Amygdala (tissue), 56 donors: ENCODE data around the gene OR2K2.
"Not testable (repeated sequence)": the region's sequence is repeated elsewhere in the genome, so short reads cannot be mapped to it uniquely, and the experiment has no call there.

Experiments used
- DNase-seq, 56 donors: peaks; one replicate each; lab custom pipeline; 2025; lab: John Stamatoyannopoulos, UW

Gene OR2K2, protein sequence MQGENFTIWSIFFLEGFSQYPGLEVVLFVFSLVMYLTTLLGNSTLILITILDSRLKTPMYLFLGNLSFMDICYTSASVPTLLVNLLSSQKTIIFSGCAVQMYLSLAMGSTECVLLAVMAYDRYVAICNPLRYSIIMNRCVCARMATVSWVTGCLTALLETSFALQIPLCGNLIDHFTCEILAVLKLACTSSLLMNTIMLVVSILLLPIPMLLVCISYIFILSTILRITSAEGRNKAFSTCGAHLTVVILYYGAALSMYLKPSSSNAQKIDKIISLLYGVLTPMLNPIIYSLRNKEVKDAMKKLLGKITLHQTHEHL

DNA sequence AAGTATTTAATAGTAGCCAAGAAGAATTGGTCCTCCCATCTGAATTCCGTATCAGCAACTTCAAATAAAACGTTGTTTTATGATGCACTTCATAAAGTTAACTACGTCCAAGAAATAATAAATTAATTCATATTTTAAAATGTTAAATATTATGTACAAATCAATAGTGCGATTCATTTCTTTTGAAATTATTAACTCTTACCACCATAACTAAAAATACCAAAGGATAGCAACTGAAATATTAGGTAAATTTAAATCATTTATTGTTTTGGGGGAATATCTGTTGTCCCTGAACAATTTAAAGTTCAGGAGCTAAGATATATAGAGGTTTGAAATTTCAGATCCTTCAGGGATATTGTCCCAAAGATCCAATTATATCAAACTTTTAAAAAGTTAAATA, at the start of gene OR2K2:
Gene OR2K2, minus strand, starts transcription at position 101 of the 400 bp plus-strand sequence. CDS start 1,791 bp downstream, outside the sequence.
- DNase-seq, result no peak

DNA sequence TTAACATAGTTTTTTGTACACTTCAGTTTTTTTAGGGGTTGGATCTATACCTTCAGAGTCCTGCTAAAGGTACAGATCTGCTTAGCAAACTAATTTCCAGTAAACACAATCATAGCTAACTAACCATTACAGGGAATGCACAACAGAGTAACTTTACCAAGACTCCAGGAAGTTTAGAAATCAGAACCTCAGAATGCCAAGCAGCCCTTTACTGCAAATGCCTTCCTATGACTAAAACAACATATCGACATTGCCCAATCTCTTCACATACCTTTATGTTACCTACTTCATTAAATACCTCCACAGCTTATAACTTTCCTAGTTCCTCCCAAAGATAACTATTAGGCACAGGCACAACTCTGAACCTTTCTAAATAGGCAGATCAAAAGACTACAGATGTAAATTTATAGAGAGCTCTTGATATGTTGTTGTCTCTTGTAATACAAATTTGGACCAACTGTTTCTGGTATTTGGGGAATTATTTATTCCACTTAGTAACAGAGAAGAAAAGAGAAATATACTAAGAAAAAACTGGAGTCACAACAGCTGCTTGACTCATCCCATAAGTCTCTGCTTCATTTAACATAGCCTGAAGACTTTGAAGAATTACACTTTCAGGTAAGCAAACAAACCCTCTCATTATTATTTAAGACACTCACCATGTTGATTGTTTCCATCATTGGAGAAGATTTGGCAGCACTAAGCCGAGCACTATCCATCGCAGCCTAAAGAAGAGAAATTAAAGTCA, 46.0 kb upstream of the OR2K2 start:
- DNase-seq, result no peak

DNA sequence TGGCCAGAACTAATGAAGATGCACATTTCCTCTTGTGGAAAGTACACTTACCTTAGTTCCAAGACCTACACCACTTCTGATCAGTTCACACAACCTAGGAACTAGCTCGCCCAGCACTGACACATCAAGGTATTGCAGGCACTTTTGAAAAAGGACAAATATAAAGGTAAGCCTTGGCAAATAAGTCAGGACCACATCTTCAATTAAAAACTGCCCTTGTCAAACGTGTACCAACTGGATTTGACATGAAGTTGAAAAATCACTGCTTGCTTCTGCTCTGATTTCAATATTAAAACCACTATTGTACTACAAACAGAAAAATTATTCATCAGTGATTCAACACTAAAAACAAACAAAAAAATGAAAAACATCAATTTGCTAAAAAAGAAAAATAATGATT, 45.0 kb upstream of the OR2K2 start:
- DNase-seq, result no peak

DNA sequence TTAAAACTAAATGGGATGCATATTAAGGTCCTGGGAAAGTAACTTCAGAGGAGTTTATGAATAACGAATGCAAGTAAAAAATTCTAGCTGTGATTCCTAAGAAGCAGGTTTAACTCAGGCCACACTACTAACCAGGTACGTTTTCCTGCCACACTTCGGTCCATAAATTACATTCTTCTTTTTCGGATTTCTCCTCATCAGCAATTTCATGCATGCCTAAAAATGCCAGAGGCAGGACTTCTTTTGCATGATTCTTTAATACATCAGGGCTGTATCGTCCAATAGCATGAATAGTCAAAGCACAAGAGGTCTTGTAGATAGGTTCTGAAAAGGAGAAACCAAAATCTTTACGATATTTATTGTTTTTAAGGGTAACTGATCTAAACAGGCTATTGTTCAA, 42.3 kb upstream of the OR2K2 start:
- DNase-seq, result no peak

DNA sequence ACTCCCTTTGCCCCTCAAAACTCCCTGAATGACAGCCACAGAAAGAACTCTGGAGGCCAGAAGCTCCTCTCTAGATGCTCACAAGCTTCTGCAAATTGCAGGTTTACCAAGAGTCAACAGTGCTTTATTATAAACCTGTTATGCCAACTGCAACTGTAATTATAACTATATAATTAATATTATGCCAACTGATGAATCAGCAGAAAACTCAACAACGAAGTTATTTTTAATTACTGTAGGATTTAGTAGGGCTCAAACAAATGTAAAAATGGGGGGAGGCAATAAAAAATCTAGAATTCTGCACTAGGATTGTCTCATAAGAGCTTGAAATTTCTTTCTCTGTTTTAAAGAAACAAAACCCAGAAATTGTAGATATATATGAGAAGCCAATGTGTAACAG, 37.0 kb upstream of the OR2K2 start:
- DNase-seq, result no peak

DNA sequence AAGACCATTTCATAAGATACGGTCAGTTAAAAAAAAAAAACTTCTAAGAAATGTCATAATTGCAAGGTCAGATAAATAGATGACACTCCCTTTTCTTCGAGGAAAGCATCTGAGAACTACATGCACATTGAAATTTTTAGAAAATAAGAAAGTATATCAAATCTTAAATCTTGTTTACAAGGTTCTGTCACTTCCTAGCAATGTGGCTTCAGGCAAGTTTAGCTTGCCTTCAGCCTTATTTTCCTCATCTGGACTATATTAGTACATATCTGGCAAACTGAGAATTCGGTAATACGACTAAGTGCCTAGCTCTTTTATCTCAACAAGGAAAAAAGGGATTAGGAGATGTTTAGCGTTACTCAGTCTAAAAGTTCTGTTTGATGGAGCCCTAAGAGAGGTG, 32.5 kb upstream of the OR2K2 start:
- DNase-seq, result no peak

DNA sequence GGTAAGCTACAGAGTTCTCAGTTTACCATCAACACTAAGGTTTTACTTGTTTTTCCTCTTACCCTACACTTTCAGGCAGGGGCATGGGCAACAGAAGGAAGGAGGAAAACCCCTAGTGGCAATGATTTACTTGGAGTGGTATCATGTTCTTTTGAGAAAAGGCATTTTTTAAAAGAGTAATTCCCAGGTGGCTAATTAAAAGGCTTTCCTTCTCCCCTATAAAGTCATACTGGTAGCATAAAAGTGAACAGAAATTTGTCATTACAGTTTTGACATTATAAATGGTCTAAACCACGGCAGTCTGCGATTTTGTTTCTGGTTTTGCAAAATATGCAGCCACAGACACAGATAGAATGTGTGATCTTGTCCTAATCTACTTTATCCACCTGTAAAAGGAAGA, 30.9 kb upstream of the OR2K2 start:
- DNase-seq, result no peak

DNA sequence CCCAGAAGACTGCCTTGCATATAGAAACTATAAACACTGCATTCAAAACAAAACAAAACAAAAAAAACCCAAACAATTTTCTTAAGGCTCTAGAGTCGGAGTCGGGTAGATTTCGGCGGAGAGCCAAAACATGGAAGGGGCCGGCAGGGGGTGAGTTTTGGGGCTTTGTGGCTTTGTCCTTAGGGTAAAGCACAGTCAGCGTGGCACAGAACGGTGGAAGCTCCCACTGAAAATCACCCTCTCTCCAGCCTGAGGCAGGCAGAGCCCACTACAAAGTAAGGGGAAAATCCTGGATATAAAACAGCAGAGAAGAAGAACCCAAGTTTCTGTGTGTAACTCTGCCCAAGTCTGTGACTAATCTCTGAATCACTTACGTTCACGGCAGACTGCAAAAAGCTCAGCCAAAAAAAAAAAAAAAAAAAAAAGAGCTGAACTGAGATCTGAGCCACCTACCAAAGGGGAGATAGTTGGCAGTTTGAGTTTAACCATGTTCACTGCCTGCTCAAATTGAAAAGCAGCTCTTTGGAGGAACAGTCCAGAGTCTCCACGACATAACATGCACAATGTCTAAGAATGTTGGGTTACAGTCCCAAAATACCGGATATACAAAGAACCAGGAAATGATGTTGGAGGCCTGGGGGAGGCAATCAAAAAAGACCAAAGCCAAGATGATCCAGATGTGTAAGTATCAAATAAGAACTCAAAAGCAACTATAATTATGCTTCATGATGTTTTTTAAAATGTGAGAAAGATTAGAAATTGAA, 26.6 kb upstream of the OR2K2 start:
- no peak for DNase-seq

DNA sequence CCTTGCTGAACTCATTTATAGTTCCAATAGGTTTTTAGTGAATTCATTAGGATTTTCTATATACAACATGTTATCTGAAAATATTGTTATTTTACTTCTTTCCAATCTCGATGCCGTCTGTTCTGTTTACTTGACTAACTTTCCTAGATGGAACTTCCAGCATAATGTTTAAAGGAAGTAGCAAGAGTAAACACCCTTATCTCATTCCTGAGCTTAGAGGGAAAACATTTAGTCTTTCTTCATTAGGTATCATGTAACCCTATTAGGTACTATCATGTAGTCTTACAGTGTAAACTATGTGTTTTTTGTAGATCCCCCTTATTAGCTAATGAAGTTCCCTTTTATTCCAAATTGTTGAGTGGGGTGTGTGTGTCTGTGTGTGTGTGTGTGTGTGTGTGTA, 22.5 kb upstream of the OR2K2 start:
- no peak for DNase-seq

DNA sequence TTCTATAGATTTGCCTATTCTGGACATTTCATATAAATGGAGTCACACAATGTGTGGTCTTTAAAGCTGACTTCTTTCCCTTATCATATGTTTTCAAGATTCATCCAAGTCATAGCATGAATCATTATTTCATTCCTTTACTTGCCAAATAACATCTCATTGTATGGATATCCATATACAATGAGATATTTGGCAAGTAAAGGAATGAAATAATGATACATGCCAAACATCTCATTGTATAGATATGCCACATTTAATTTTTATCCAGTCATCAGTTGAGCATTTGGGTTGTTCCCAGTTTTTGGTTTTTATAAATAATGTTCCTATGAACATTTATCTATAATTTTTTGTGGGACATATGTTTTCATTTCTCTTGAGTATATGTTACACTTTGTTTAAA, 20.5 kb upstream of the OR2K2 start:
- DNase-seq, result no peak

DNA sequence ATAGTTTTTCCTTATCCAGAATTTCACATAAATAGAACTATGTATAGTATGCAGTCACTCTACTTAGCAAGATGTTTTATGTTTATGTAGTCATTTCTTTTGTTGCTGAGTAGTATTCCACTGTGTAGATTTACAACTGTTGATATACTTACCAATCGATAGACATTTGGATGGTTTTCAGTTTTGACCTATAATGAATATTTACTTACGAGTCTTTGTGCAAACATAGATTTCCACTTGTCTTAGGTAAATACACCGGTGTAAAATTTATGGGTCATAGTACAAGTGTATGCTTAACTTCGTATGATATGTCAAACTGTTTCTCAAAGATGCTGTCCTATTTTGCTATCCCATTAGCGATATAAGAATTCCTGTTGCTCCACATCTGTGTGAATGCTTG, 19.7 kb upstream of the OR2K2 start:
- DNase-seq, result no peak

DNA sequence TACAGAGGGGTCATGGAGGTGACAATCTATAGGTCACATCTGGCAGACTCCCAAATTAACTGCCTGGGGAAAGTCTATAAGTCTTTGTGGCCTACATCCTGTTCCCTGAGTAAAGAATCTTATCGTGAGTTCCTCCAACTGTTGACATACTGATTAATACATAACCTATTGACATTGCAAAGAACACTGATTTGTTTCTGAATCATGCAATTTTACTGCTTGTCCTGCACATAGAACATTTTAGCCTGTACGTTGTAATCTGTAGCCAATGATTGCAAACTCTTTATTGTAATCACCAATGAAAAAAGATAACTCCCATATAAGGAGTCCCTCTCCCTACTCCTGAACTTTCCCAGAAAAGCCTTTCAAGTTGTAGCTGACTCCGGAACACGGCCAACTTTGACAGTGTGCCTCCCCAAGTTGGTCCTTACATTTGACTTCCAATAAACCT, 18.8 kb upstream of the OR2K2 start:
- no peak for DNase-seq

DNA sequence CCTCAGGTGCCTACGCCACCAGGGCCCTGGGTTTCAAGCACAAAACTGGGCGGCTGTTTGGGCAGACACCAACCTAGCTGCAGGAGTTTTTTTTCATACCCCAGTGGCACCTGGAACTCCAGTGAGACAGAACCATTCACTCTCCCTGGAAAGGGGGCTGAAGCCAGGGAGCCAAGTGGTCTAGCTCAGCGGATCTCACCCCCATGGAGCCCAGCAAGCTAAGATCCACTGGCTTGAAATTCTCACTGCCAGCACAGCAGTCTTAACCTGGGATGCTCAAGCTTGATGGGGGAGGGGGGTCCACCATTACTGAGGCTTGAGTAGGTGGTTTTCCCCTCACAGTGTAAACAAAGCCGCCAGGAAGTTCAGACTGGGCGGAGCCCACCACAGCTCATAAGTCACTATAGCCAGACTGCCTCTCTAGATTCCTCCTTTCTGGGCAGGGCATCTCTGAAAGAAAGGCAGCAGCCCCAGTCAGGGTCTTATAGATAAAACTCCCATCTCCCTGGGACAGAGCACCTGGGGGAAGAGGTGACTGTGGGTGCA, 4.4 kb upstream of the OR2K2 start:
- not testable (repeated sequence) for DNase-seq

DNA sequence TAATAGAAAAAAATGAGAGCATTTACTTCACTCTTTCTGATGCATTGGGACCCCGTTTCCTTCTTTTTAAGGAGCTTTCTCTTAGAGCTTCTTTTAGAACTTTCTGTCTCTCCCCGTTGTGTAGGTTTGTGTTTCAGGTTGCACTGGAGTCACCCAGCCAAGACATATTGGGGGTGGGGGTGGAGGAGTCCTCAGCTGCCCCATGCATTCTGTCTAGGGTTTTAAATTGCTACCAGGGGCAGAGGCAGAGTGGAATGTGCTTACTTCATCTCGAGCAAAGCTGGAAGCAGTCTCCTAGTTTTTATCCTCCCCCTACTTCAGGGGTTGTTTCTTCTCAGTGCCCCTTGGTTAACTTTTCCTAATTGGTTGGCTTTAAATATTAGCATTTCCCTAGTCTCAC, 9.4 kb downstream of the OR2K2 start:
- no peak for DNase-seq

DNA sequence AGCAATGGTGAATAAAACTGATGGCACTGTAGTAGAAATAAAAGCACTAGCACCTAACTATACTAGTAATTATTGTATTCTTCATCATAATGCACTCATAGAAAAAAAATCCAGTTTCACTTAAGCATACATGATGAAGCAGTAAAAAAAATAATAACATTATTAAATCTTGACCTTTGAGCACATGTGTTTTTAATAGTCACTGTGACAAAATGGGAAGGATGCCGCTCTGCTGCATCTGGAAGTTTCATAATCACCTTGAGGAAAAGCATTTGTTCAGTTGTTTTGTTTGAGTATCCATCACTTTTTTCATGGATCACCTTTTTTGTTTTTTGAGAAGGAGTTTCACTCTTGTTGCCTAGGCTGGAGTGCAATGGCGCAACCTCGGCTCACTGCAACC, 13.2 kb downstream of the OR2K2 start:
- DNase-seq, result no peak

DNA sequence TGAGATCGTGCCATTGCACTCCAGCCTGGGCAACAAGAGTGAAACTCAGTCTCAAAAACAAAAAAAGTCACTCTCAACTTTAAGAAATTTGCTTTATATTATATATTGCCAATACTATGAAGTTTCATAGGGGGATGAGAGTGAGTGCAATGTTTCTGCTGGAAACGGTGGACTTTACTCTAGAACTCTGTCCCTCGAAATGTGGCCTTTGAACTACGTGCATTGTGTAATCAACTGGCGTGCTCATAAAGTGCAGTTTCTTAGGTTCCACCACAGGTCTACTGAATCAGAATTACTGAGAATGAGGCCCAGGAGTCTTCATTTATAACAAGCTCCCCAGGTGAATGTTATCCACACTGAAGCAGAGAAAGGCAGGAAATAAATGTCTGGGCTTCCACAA, 24.1 kb downstream of the OR2K2 start:
- DNase-seq, result no peak

DNA sequence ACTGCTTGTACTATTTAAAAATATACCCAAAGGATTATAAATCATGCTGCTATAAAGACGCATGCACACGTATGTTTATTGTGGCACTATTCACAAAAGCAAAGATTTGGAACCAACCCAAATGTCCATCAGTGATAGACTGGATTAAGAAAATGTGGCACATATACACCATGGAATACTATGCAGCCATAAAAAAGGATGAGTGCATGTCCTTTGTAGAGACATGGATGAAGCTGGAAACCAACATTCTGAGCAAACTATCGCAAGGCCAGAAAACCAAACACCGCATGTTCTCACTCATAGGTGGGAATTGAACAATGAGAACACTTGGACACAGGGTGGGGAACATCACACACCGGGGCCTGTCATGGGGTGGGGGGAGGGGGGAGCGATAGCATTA, 26.0 kb downstream of the OR2K2 start:
- not testable (repeated sequence) for DNase-seq

DNA sequence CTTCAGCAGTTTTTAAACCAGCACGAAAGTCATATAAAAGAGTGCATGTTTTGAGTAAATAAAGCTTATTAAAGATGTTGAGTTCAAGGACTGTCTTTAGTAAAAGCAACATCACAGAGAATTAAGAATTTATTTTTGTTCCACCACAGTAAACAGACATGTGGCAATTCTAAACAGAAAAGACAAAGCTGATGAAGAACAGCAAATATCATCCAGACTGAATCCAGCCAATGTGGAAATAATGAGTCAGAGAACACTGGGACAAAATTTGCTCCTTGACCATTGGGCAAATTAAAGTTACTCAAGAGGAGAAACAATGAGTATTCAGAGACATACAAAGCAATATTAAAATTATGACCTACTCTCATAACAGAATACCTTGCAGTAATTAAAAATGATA, 28.8 kb downstream of the OR2K2 start:
- DNase-seq, result no peak

DNA sequence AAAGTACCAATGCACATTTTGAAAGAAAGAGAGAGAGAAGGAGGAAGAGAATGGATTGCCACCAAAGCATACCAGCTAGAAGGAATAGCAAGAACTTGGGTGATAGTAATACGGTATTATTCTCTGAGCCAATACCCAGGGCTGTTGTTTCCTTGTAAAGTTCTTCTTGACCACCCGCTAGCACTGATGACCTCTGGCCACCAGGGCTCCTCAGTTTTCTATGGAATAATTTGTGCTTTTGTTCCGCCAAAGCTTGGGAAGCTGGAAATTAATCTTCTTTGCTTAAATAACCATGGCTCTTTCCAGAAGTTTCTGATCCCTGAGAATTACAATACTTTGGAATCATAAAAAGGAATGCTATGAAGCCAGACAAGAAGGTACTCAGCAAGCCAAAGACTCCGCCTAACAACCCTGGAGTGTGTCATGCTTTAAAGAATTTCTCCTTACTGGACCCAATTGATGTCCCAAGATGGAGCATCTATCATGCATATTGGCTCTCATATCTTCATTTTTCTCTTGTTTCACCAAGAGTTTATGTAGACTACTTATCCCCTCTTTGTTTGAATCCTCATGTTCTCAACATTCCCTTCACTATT, 29.8 kb downstream of the OR2K2 start:
- no peak for DNase-seq

DNA sequence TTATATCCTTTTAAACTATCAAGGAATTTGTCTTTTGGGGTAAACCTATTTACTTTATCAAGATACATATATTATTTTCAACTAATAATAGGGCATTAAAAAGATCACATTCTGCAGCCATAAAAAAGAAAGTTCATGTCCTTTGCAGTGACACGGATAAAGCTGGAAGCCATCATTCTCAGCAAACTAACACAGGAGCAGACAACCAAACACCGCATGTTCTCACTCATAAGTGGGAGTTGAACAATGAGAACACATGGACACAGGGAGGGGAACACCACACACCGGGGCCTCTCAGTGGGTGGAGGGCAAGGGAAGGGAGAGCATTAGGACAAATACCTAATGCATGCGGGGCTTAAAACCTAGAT, 30.4 kb downstream of the OR2K2 start:
- DNase-seq, result not testable (repeated sequence)
